Psoas muscle (tissue), 8 donors: ENCODE results near the gene DNM3. TPM values are rescaled to one million over a fixed set of nuclear protein-coding genes. Genes with fewer than 3 reads are reported as not detected.

Experiments
- ATAC-seq, 4 donors: fragments of 200-7000 bp; cut with Tn5 transposase; one replicate each; pipeline ENCODE4 v1.9.1; 2020; ENCODE audit warnings: moderate library complexity in 3 of 4, mild to moderate bottlenecking in 2 of 4
- DNase-seq, 2 donors: peaks; one replicate each; pipeline ENCODE4 v3.0.0-alpha.2; 2020
- H3K27ac ChIP-seq: fragments of 200-600 bp; one replicate; pipeline ENCODE4 v1.8.0; 2022
- H3K27me3 ChIP-seq, 3 donors: fragments of 200-600 bp in 1 of 3; one replicate each; pipeline versions ENCODE4 v1.6.1 to v1.8.0; 2013 to 2022; ENCODE audit warnings: low read length in 2 of 3, mild to moderate bottlenecking in 2 of 3, moderate library complexity in 1 of 3; ENCODE audit not compliant: insufficient read depth in 3 of 3
- H3K36me3 ChIP-seq, 2 donors: fragments of 200-600 bp in 1 of 2; one replicate each; pipeline versions ENCODE4 v1.6.1 to v1.8.0; 2013 to 2022; ENCODE audit warnings: low read depth in 1 of 2, mild to moderate bottlenecking in 1 of 2, moderate library complexity in 1 of 2; ENCODE audit not compliant: insufficient read depth in 1 of 2
- H3K4me1 ChIP-seq: fragments of 200-600 bp; one replicate; pipeline ENCODE4 v1.8.0; 2022
- H3K4me3 ChIP-seq: fragments of 200-600 bp; one replicate; pipeline ENCODE4 v1.8.0; 2022; ENCODE audit warnings: mild to moderate bottlenecking
- H3K9me3 ChIP-seq: fragments of 200-600 bp; one replicate; pipeline ENCODE4 v1.8.0; 2022
- WGBS, 3 donors: extraction: QIAGEN DNeasy Blood & Tissue Kit; methylation state at CpG; one replicate each; pipeline versions ENCODE4 v1.1.6 to v1.1.7; 2013; 5-methylcytosine and 5-hydroxymethylcytosine counted together
- intact Hi-C, 2 donors: fragments of 100-400 bp; cut with DNase I; formaldehyde crosslinking; loops; one replicate each; pipeline versions ENCODE4 v1.11.0 to v1.14.2; 2022
- polyA plus RNA-seq, 3 donors: library from polyadenylated mRNA; stranded (reverse); fragments of 200-250 nt; gene quantifications; one replicate each; pipeline ENCODE4 v1.2.3, GENCODE V29; 2013
- total RNA-seq, 4 donors: library from RNA; stranded (reverse); fragmentation: NEBNext Ultra II Directional in 2 of 4; extraction: Animal tissue kit (Norgen Biotek cat#: 25700) in 2 of 4; gene quantifications; one replicate each; pipeline versions ENCODE4 v1.2.1 to v1.2.4, GENCODE V29; 2021 to 2023
- TF ChIP-seq, protein P1 (sequence below): fragments of 200-600 bp; IDR thresholded peaks from one replicate; pipeline ENCODE4 v1.8.0; 2022; ENCODE audit warnings: antibody characterized with exemption
- donor health status: healthy with polysubstance abuse.
- donor health status: DM: no; HTN: no; CAD: no; lungs with moderate emphysema.
- donor health status: Bipolar disorder and iron deficiency.
- donor health status: healthy.
- donor health status: DM: yes; HTN: yes; CAD: no.
- donor health status: DM: no; HTN: no; CAD: no.
- donor health status: DM: no; HTN: no; CAD: no.
- donor health status: DM: yes; HTN: yes; CAD: no.

DNM3 gene
- total and polyA plus RNA-seq, 7 donors: 0.31 to 1.0 (median 0.77) TPM

GRCh38 chr1:172277989-172278388 is 436.7 kb downstream of the DNM3 start:
- intact Hi-C loops: no loop called here

DNA sequence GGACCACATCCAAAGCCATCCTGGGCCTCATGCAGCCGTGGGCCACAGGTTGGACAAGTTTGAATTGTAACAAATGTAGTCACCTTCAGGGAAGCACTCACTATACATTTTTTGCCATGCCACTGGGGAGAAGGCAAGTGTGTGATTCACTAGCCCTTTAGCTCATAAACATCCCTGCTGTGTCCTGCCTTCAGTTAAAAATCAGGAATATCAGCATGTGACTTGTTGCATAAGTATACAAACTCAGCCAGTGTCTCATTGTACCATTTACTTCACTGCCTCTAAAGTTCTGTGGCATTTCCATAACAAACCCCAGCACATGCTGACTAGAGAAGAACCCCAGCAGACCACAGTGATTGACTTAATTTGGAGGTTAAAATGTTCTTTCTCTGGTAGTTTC is 437.2 kb downstream of the DNM3 start:
- intact Hi-C loops: no loop called here
- DNase-seq: no peak
- no peaks in the 10 kb centered on the region for H3K9me3 ChIP-seq
- ATAC-seq: no peak
- no peaks in the 10 kb centered on the region for H3K36me3 ChIP-seq
- TF ChIP-seq, protein P1, sequence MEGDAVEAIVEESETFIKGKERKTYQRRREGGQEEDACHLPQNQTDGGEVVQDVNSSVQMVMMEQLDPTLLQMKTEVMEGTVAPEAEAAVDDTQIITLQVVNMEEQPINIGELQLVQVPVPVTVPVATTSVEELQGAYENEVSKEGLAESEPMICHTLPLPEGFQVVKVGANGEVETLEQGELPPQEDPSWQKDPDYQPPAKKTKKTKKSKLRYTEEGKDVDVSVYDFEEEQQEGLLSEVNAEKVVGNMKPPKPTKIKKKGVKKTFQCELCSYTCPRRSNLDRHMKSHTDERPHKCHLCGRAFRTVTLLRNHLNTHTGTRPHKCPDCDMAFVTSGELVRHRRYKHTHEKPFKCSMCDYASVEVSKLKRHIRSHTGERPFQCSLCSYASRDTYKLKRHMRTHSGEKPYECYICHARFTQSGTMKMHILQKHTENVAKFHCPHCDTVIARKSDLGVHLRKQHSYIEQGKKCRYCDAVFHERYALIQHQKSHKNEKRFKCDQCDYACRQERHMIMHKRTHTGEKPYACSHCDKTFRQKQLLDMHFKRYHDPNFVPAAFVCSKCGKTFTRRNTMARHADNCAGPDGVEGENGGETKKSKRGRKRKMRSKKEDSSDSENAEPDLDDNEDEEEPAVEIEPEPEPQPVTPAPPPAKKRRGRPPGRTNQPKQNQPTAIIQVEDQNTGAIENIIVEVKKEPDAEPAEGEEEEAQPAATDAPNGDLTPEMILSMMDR: no peak
- no peaks in the 10 kb centered on the region for H3K4me1 ChIP-seq
- H3K27ac ChIP-seq: no peak overlapping the region
- H3K27me3 ChIP-seq: no peaks in the 10 kb centered on the region
- whole genome bisulfite sequencing, 3 donors: 78 to 85% (median 83%) methylated on average over 1 of the region's 1 CpG
- H3K4me3 ChIP-seq: no peak overlapping the region

More at GRCh38 chr1:172277989-172278388, 436.7 kb downstream of the DNM3 start:
- H3K27me3 ChIP-seq: no peaks in the 10 kb centered on the region
- WGBS, 3 donors: 98 to 100% (median 99%) methylated on average over 1 of the region's 1 CpG
- ATAC-seq (no peak), DNase-seq (no peak)
- no peak overlapping the region for H3K4me3 ChIP-seq
- TF ChIP-seq, protein P1: no peak
- no peaks in the 10 kb centered on the region for H3K36me3 ChIP-seq
- H3K27ac ChIP-seq: no peak overlapping the region
- no peaks in the 10 kb centered on the region for H3K4me1 ChIP-seq
- H3K9me3 ChIP-seq: no peaks in the 10 kb centered on the region

GRCh38 chr1:172279939-172280636 is 438.8 kb downstream of the DNM3 start:
- Histone ChIP-seq H3K4me3 (no peak overlapping the region), H3K36me3 (no peaks in the 10 kb centered on the region), H3K27ac (no peak overlapping the region), H3K4me1 (no peaks in the 10 kb centered on the region), H3K27me3 (no peaks in the 10 kb centered on the region), H3K9me3 (no peaks in the 10 kb centered on the region)
- DNase-seq (no peak), ATAC-seq (no peak)
- intact Hi-C loops: no loop called here
- TF ChIP-seq, protein P1: no peak
- WGBS, 3 donors: 83 to 87% (median 85%) methylated on average over 4 of the region's 4 CpGs

- no peak for DNase-seq
- H3K36me3 ChIP-seq: no peaks in the 10 kb centered on the region
- no peak overlapping the region for H3K27ac ChIP-seq
- WGBS, 3 donors: 62 to 77% (median 68%) methylated on average over 2 of the region's 2 CpGs
- intact Hi-C loops: no loop called here
- H3K27me3 ChIP-seq: no peaks in the 10 kb centered on the region
- H3K9me3 ChIP-seq: no peaks in the 10 kb centered on the region
- no peak for ATAC-seq
- H3K4me1 ChIP-seq: peaks cover 11% of the 10 kb centered on the region
- no peak overlapping the region for H3K4me3 ChIP-seq
- TF ChIP-seq, protein P1: no peak
These were observed 442.5 kb downstream of the DNM3 start for GRCh38 chr1:172283766-172284165.

DNA sequence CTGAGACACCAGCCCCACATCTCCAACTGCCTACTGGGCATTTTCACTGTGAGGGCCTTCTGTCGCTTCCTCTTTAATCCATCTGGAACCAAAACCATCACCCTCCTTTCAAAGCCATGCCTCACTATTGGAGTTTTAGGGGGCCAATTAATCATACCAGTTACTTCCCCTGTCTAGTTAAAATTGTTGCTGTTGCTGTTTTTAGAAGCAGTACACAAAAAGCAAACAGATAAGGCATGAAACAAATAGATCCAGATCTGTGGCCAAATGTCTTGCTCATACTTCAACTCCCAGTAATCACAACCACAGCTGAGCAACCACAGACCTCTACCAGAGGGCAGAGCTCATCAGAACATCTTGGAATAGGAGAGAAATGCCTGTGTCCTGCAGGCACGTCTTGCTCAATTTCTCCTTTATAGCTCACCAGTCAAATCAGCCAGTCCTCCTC is 445.4 kb downstream of the DNM3 start:
- WGBS, 3 donors: 44 to 50% (median 46%) methylated on average over 2 of the region's 2 CpGs
- Histone ChIP-seq H3K9me3 (no peaks in the 10 kb centered on the region), H3K27ac (peak overlapping the region; percentile 42), H3K4me1 (peaks cover 11% of the 10 kb centered on the region), H3K36me3 (no peaks in the 10 kb centered on the region), H3K27me3 (no peaks in the 10 kb centered on the region), H3K4me3 (no peak overlapping the region)
- intact Hi-C loops: no loop called here
- TF ChIP-seq, protein P1: no peak
- ATAC-seq: peak; percentile 84 to 93 (median 92)
- peak; percentile 22 to 52 for DNase-seq
